Effector memory CD4-positive, alpha-beta T cell (primary cell): Measurements from ENCODE around the gene ZNF526.
A peak's percentile ranks its signal among the peaks of the same experiment; 100 is the strongest.

ENCODE experiments used
- DNase-seq, 3 donors: peaks; one replicate each; pipeline ENCODE4 v3.0.0-alpha.2; 2020
- H3K27ac ChIP-seq: 2 replicates; pipeline ENCODE4 v1.7.0; 2013; ENCODE audit warnings: mild to moderate bottlenecking, low read length, moderate library complexity; ENCODE audit not compliant: insufficient read depth, poor library complexity, severe bottlenecking
- H3K27me3 ChIP-seq: replicated peaks from 2 replicates; pipeline ENCODE4 v1.7.0; 2013; ENCODE audit warnings: mild to moderate bottlenecking, low read length; ENCODE audit not compliant: insufficient read depth, control insufficient read depth, poor library complexity, severe bottlenecking
- H3K36me3 ChIP-seq: 2 replicates; pipeline ENCODE4 v1.7.0; 2013; ENCODE audit warnings: mild to moderate bottlenecking, low read length, moderate library complexity; ENCODE audit not compliant: control insufficient read depth, insufficient read depth
- H3K4me1 ChIP-seq: 2 replicates; pipeline ENCODE4 v1.7.0; 2013; ENCODE audit warnings: low read length, mild to moderate bottlenecking; ENCODE audit not compliant: control insufficient read depth, insufficient read depth, poor library complexity, severe bottlenecking
- H3K4me3 ChIP-seq: 2 replicates; pipeline ENCODE4 v1.7.0; 2013; ENCODE audit warnings: low read length, low read depth, mild to moderate bottlenecking; ENCODE audit not compliant: insufficient read depth, poor library complexity, severe bottlenecking
- H3K9me3 ChIP-seq: 2 replicates; pipeline ENCODE4 v1.7.0; 2013; ENCODE audit warnings: mild to moderate bottlenecking, low read length, moderate library complexity; ENCODE audit not compliant: control insufficient read depth

The ZNF526 gene

GRCh38 chr19:42196011-42197001 lies 23.8 kb upstream of the ZNF526 start:
- no peak overlapping the region for H3K27ac ChIP-seq
- peaks cover 8% of the 10 kb centered on the region for H3K36me3 ChIP-seq
- no peak overlapping the region for H3K4me3 ChIP-seq
- no peaks in the 10 kb centered on the region for H3K9me3 ChIP-seq
- H3K27me3 ChIP-seq: no peaks in the 10 kb centered on the region
- no peak for DNase-seq
- H3K4me1 ChIP-seq: peaks cover 64% of the 10 kb centered on the region

DNA sequence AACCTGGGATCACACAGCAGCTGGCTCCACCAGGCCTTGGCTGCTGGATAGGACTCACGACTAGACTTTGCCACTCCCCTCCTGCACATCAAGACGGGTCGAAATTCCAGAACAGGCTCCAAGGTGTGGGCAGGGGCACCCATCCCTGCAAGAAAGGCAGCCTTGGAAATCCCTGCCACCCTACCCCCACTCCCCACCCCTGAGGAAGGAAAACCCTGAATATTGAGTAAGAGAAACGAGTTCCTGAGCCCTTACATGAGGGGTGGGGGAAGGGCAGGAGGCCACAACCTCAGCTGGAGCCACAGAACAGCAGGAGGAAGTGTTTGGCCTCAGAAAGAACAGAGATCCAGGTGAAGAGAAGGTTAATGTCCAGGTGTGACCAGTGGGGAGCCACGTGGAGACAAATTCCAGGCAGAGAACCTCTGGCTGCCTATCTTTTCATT lies 22.7 kb upstream of the ZNF526 start:
- DNase-seq: no peak
- H3K9me3 ChIP-seq: no peaks in the 10 kb centered on the region
- no peaks in the 10 kb centered on the region for H3K27me3 ChIP-seq
- peaks cover 8% of the 10 kb centered on the region for H3K36me3 ChIP-seq
- H3K27ac ChIP-seq: no peak overlapping the region
- no peak overlapping the region for H3K4me3 ChIP-seq
- peaks cover 66% of the 10 kb centered on the region for H3K4me1 ChIP-seq

DNA sequence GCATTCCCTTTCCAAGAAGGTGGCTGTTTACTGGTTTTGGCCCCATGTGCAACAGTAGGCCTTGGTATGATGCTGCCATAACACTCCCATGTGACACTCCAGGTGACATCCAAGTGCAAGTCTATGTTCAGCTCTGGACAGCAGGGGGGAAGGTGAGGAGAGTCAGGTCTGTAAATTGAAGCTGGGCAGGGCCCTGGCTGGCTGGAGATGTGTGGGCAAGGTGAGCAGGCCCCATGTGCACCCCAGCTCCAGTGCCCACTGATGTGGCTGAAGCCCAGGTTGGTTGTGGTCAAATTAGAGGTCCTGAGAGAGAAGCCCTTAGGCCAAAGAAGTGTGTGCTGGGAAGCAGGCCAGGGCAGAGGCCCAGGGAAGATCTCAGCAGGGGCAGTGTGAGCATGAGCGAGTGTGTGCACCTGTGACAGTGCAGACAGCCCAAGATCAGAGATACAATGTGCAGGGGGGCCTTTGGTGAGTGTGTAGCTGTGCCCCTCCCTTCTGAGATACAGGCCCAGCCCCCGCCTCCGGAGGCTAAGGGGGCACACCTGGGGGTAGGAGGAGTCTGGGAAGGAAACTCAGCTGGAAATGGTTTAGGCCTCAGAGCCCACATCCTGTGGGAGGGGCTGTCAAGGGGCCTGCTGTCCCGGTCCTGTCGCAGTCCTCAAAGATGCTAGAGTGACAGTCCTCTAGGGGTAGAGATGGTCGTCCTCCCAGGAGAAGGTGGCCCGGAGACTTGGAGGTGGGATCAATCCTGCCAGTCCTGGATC lies 21.3 kb upstream of the ZNF526 start:
- peaks cover 80% of the 10 kb centered on the region for H3K4me1 ChIP-seq
- no peaks in the 10 kb centered on the region for H3K9me3 ChIP-seq
- H3K36me3 ChIP-seq: peaks cover 10% of the 10 kb centered on the region
- DNase-seq: peak; percentile 73 to 76 (median 75)
- peak overlapping the region; percentile 30 for H3K4me3 ChIP-seq
- no peaks in the 10 kb centered on the region for H3K27me3 ChIP-seq
- H3K27ac ChIP-seq: peak overlapping the region; percentile 83

DNA sequence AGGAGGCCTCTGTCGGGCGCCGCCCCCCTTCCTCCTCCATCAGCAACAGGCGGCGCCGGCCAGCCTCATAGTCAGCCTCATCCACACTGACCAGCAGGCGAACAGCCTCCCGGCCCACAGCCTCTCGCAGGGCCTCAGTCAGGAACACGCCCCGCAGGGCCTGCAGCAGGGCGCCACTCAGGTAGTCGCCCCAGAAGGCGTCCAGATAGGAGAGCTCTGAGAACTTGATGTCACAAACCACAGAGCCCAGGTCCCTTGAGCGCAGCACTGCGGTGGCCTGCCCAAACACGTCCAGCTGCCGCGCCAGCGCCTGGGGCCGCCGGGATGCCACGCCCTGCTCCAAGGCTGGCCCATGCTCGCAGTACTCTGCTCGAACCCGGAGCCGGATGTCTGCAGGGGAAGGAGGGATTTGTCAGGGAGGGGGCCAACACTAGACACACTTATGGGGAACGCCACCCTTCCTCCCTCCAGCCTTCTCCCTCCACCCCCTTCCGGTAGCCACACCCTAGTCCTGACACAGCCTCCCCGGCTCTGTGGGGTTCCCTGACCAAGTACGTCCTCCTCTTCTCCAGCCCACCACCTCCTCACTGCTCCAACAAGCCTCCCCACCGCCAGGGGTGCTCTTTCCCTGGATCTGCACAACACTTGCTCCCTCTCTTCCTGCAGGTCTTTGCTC lies 20.5 kb upstream of the ZNF526 start:
- no peaks in the 10 kb centered on the region for H3K27me3 ChIP-seq
- peaks cover 15% of the 10 kb centered on the region for H3K36me3 ChIP-seq
- peaks cover 87% of the 10 kb centered on the region for H3K4me1 ChIP-seq
- peak overlapping the region; percentile 30 for H3K4me3 ChIP-seq
- H3K9me3 ChIP-seq: no peaks in the 10 kb centered on the region
- peak; percentile 38 to 46 (median 45) for DNase-seq
- H3K27ac ChIP-seq: peak overlapping the region; percentile 83

GRCh38 chr19:42200116-42200715 lies 19.9 kb upstream of the ZNF526 start:
- H3K9me3 ChIP-seq: no peaks in the 10 kb centered on the region
- H3K27ac ChIP-seq: peak overlapping the region; percentile 83
- DNase-seq: no peak
- H3K27me3 ChIP-seq: no peaks in the 10 kb centered on the region
- peaks cover 88% of the 10 kb centered on the region for H3K4me1 ChIP-seq
- peaks cover 21% of the 10 kb centered on the region for H3K36me3 ChIP-seq
- H3K4me3 ChIP-seq: peak overlapping the region; percentile 30

DNA sequence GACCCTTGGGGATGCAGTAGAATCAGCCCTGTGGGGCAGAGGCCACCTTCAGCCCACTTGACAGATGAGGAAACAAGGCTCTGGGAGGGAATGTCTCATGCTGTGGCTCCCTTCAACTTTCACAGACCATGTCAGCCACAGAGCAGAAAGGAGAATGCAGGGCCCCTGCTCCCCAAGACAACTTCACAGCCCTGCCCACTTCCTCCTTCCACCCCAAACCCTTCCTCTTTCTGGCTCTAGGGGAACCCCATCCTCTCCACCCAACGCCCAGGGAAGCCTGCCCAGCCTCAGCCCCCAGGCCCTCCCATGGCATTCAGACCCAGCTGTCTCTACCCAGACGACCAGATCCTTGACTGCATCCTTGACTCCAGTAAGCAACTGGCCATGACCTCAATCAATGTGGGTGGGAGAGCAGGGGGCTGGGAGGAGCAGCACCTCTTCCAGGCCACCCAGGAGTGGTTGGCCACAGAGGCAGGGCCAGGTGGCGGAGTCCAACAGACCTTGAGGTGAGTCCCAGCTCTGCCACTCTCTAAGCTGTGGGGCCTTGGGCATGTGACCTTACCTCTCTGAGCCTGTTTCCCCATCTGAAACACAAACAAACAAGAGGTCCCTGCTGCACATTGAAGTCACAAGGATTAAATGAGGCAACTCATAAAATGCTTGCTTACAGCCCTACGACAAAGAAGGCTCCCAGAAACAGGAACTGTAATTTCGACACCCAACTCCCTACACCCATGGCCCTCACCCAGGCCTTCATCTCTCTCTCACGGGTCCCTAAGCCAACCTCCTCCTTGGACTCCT lies 18.4 kb upstream of the ZNF526 start:
- peak; percentile 36 to 48 (median 47) for DNase-seq

GRCh38 chr19:42202290-42202880 lies 17.7 kb upstream of the ZNF526 start:
- peak overlapping the region; percentile 83 for H3K27ac ChIP-seq
- H3K9me3 ChIP-seq: no peaks in the 10 kb centered on the region
- H3K36me3 ChIP-seq: peaks cover 38% of the 10 kb centered on the region
- no peaks in the 10 kb centered on the region for H3K27me3 ChIP-seq
- H3K4me1 ChIP-seq: peaks cover 77% of the 10 kb centered on the region
- DNase-seq: no peak
- H3K4me3 ChIP-seq: no peak overlapping the region

More for the DNA sequence above, 18.4 kb upstream of the ZNF526 start:
- Histone ChIP-seq H3K4me1 (peaks cover 78% of the 10 kb centered on the region), H3K27ac (peak overlapping the region; percentile 83), H3K27me3 (no peaks in the 10 kb centered on the region), H3K9me3 (no peaks in the 10 kb centered on the region), H3K36me3 (peaks cover 31% of the 10 kb centered on the region), H3K4me3 (peak overlapping the region; percentile 27)

DNA sequence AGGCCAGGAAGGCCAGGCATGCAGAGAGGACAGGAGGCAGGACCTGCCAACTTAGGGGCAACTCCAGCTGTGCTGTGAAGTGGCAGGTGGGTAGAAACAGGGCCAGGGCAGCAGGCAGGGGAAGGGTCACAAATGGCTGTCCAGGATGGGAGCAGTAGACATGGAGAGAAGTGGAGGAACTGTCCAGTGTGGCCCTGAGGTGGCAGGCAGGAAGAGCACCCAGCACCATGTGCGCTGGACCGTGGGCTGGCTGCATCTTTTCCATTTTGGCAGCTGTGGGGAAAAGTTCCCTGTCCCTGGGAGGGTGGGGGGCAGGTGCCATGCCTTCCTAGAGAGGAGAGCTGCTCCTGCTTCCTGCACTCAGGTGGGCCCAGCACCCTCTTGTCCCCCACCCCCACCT lies 16.4 kb upstream of the ZNF526 start:
- no peak for DNase-seq
- Histone ChIP-seq H3K27me3 (no peaks in the 10 kb centered on the region), H3K36me3 (peaks cover 46% of the 10 kb centered on the region), H3K4me3 (no peak overlapping the region), H3K4me1 (peaks cover 75% of the 10 kb centered on the region), H3K9me3 (no peaks in the 10 kb centered on the region), H3K27ac (peak overlapping the region; percentile 24)
